Posterior cingulate gyrus (tissue), 11 donors: ENCODE measurements around the gene SPG7.
"Not testable (repeated sequence)": the region's sequence is repeated elsewhere in the genome, so short reads cannot be mapped to it uniquely, and the experiment has no call there.

Experiments used
- DNase-seq, 10 donors: peaks; one replicate each; pipeline versions ENCODE4 v3.0.0 to v3.0.0-alpha.2; 2020 to 2021; ENCODE audit warnings: mixed read lengths in 3 of 10
- intact Hi-C: fragments of 100-400 bp; cut with DNase I; formaldehyde crosslinking; loops from one replicate; pipeline ENCODE4 v1.15.1; 2023

SPG7 gene

GRCh38 chr16:89586853-89587252 is 78.7 kb downstream of the SPG7 start:
- peak in 1 of 10 donors; percentile 57 for DNase-seq
- intact Hi-C loops: no loop called here

GRCh38 chr16:89587676-89588075 is 79.5 kb downstream of the SPG7 start:
- DNase-seq, intact Hi-C loops: not testable (repeated sequence)

- DNase-seq: peak in 1 of 10 donors; percentile 72
- intact Hi-C loops: no loop called here
Measured at GRCh38 chr16:89588413-89589109, 80.4 kb downstream of the SPG7 start.

- intact Hi-C loops: no loop called here
- peak in 1 of 10 donors; percentile 63 for DNase-seq
Measured at GRCh38 chr16:89589241-89589926, 81.2 kb downstream of the SPG7 start.

GRCh38 chr16:89593841-89594240 is 85.6 kb downstream of the SPG7 start:
- no peak for DNase-seq

GRCh38 chr16:89595330-89596060 is 87.3 kb downstream of the SPG7 start:
- intact Hi-C loops: no loop called here
- DNase-seq: no peak

More at GRCh38 chr16:89593841-89594240, 85.6 kb downstream of the SPG7 start:
- intact Hi-C loops: no loop called here

- intact Hi-C loops: no loop called here
- DNase-seq: peak in 1 of 10 donors; percentile 75
Measured at GRCh38 chr16:89596061-89596689, 88.0 kb downstream of the SPG7 start.

- DNase-seq: peak in 1 of 10 donors; percentile 67
- intact Hi-C loops: no loop called here
Measured at GRCh38 chr16:89596957-89597649, 88.9 kb downstream of the SPG7 start.

GRCh38 chr16:89598199-89598598 is 90.0 kb downstream of the SPG7 start:
- intact Hi-C loops: no loop called here
- no peak for DNase-seq

- peak in 1 of 10 donors; percentile 80 for DNase-seq
- intact Hi-C loops: no loop called here
Measured at GRCh38 chr16:89599451-89599858, 91.3 kb downstream of the SPG7 start.

- peak in 1 of 10 donors; percentile 61 for DNase-seq
- intact Hi-C loops: no loop called here
Measured at GRCh38 chr16:89599902-89600301, 91.7 kb downstream of the SPG7 start.

GRCh38 chr16:89600427-89600826 is 92.2 kb downstream of the SPG7 start:
- DNase-seq: peak in 1 of 10 donors; percentile 82
- intact Hi-C loops: no loop called here

- no peak for DNase-seq
- intact Hi-C loops: no loop called here
Measured at GRCh38 chr16:89600956-89601355, 92.8 kb downstream of the SPG7 start.

GRCh38 chr16:89601906-89602272 is 93.7 kb downstream of the SPG7 start:
- intact Hi-C loops: no loop called here
- peak in 1 of 10 donors; percentile 69 for DNase-seq

- intact Hi-C loops: no loop called here
- peak in 8 of 10 donors; percentile 52 to 94 (median 74) for DNase-seq
Measured at GRCh38 chr16:89602273-89602951, 94.2 kb downstream of the SPG7 start.

GRCh38 chr16:89602952-89603590 is 94.9 kb downstream of the SPG7 start:
- intact Hi-C loops: no loop called here
- DNase-seq: peak in 1 of 10 donors; percentile 71

- no peak for DNase-seq
- intact Hi-C loops: no loop called here
Measured at GRCh38 chr16:89604764-89605163, 96.6 kb downstream of the SPG7 start.

- peak in 1 of 10 donors; percentile 77 for DNase-seq
- intact Hi-C loops: no loop called here
Measured at GRCh38 chr16:89605186-89605970, 97.2 kb downstream of the SPG7 start.
